Activated CD4-positive, alpha-beta T cell treated with anti-CD3 and anti-CD28 coated beads for 36 hours (primary cell): ENCODE measurements around the gene ROR1. TPM values are rescaled to one million over a fixed set of nuclear protein-coding genes. Genes with fewer than 3 reads are reported as not detected.

Experiments
- ATAC-seq: fragments of 200-7000 bp; cut with Tn5 transposase; one replicate; pipeline ENCODE4 v1.10.0; 2021; ENCODE audit warnings: mild to moderate bottlenecking, moderate library complexity
- CTCF ChIA-PET: fragments of 350-600 bp; sonication (Branson Sonifier 250); formaldehyde crosslinking; loops from one replicate; lab custom pipeline; 2021; ENCODE audit warnings: antibody characterized with exemption; lab: Charles Lee
- POLR2A ChIA-PET: fragments of 350-600 bp; sonication (Branson Sonifier 250); formaldehyde crosslinking; loops from one replicate; lab custom pipeline; 2021; ENCODE audit warnings: antibody characterized with exemption, inconsistent platforms; lab: Charles Lee
- DNase-seq: peaks from one replicate; pipeline ENCODE4 v3.0.0-alpha.2; 2020
- H3K27ac Mint-ChIP-seq: one replicate; pipeline ENCODE4 v1.8.0; 2021; ENCODE audit warnings: mixed read lengths
- H3K27me3 Mint-ChIP-seq: one replicate; pipeline ENCODE4 v1.8.0; 2021; ENCODE audit warnings: mixed read lengths
- H3K36me3 Mint-ChIP-seq: one replicate; pipeline ENCODE4 v1.8.0; 2021; ENCODE audit warnings: low read depth, mixed read lengths
- H3K4me1 Mint-ChIP-seq: one replicate; pipeline ENCODE4 v1.8.0; 2021; ENCODE audit warnings: mixed read lengths
- H3K4me3 Mint-ChIP-seq: one replicate; pipeline ENCODE4 v1.8.0; 2021; ENCODE audit warnings: mild to moderate bottlenecking, moderate library complexity, mixed read lengths
- H3K9me3 Mint-ChIP-seq: one replicate; pipeline ENCODE4 v1.8.0; 2021; ENCODE audit warnings: low read depth, mixed read lengths
- intact Hi-C, 2 experiments: fragments of 100-400 bp; cut with DNase I in 1 of 2; cut with micrococcal nuclease in 1 of 2; formaldehyde crosslinking; loops; one replicate each; pipeline versions ENCODE4 v1.14.2 to v1.15.1; 2022 to 2024; cut with DNase I, micrococcal nuclease
- total RNA-seq, 2 experiments: library from RNA; stranded (reverse); gene quantifications; one replicate each; pipeline ENCODE4 v1.2.3, GENCODE V29; 2021

ROR1 gene
- total RNA-seq, 2 experiments from 2014 or later = 0.21 TPM; not detected in 1

GRCh38 chr1:63743781-63744180, 30.0 kb upstream of the ROR1 start:
- H3K4me3 Mint-ChIP-seq = no peak overlapping the region
- H3K36me3 Mint-ChIP-seq = no peaks in the 10 kb centered on the region
- POLR2A ChIA-PET = no interaction called here
- no peak overlapping the region for H3K27ac Mint-ChIP-seq
- peaks cover 16% of the 10 kb centered on the region for H3K27me3 Mint-ChIP-seq
- ATAC-seq = no peak
- CTCF ChIA-PET = no interaction called here
- intact Hi-C loops = no loop called here
- H3K9me3 Mint-ChIP-seq = no peaks in the 10 kb centered on the region
- H3K4me1 Mint-ChIP-seq = peaks cover 16% of the 10 kb centered on the region
- no peak for DNase-seq

DNA sequence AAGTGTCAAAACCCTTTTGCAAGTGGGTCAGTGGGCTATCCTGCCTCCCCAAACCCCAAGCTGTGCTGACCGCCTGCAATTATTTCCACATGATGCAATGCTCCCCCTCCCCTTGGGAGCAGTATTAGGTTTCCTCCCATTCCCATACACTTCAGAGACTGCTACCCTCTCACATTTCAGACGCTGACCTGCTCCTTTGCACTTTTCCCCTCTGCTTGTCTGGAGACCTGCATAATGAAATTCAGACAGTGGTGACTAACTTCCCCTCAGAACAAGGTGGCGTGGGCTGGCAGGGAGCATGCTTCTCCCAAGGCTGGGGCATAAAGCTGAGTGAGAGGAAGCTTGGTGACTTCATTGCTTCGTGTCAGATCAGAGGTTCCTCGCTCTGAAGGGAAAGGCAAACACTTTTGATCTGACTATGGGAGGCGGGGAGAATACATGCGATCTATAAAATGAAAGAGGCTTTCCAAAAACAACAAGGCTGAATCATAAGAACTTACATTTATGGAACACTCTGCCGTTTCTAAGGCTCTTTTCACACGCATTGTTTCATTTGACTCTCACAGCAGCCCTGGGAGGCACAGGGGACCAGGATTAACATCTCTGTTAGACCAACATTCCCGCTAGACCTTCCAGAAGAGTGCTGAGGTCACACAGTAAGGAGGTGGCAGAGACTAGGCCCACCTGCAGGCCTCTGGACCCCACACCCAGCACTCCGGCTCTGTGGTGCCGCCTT, 27.5 kb upstream of the ROR1 start:
- peak; percentile 83 for DNase-seq
- POLR2A ChIA-PET = no interaction called here
- peaks cover 16% of the 10 kb centered on the region for H3K27me3 Mint-ChIP-seq
- intact Hi-C loops = no loop called here
- H3K4me3 Mint-ChIP-seq = no peak overlapping the region
- ATAC-seq = peak; percentile 99
- H3K9me3 Mint-ChIP-seq = no peaks in the 10 kb centered on the region
- H3K4me1 Mint-ChIP-seq = peaks cover 16% of the 10 kb centered on the region
- H3K36me3 Mint-ChIP-seq = no peaks in the 10 kb centered on the region
- peak overlapping the region; percentile 56 for H3K27ac Mint-ChIP-seq
- CTCF ChIA-PET = interaction anchor here (0.6 kb wide), 2 partner anchors 791 to 1329 kb away, joined by 3 read pairs; no protein-coding TSS in a partner anchor

GRCh38 chr1:63747445-63747844, 26.4 kb upstream of the ROR1 start:
- POLR2A ChIA-PET = no interaction called here
- intact Hi-C loops = no loop called here
- H3K27ac Mint-ChIP-seq = no peak overlapping the region
- no peak for ATAC-seq
- peaks cover 13% of the 10 kb centered on the region for H3K27me3 Mint-ChIP-seq
- H3K9me3 Mint-ChIP-seq = no peaks in the 10 kb centered on the region
- H3K36me3 Mint-ChIP-seq = no peaks in the 10 kb centered on the region
- no peak overlapping the region for H3K4me3 Mint-ChIP-seq
- CTCF ChIA-PET = interaction anchor here (0.7 kb wide), 1 partner anchor 19 kb away, joined by 3 read pairs; no protein-coding TSS in a partner anchor
- no peak for DNase-seq
- H3K4me1 Mint-ChIP-seq = peaks cover 14% of the 10 kb centered on the region

DNA sequence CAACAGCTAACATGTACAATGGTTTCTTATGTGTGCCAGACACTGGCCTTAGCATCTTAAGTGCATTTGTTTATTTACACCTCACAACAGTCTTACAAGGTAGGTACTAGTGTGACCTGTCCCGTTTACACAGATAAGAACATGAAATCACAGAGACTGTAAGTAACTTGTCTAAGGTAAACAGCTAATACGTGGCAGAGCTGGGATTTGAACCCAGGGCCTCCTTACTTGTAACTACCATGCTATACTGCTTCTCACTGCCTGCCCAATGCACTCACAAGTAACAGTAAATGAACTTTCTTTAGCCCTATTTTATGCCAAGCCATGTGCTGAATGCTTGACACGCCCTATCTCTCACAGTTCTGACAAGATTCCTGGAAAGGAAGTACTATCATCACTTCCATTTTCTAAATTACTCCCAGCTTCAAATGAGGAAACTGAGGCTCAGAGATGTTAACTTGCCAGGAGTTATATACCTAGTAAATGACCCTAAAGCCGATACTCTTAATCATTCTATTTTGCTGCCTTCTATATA, 25.7 kb upstream of the ROR1 start:
- CTCF ChIA-PET = interaction anchor here (0.9 kb wide), 1 partner anchor 25 kb away, joined by 3 read pairs; no protein-coding TSS in a partner anchor

DNA sequence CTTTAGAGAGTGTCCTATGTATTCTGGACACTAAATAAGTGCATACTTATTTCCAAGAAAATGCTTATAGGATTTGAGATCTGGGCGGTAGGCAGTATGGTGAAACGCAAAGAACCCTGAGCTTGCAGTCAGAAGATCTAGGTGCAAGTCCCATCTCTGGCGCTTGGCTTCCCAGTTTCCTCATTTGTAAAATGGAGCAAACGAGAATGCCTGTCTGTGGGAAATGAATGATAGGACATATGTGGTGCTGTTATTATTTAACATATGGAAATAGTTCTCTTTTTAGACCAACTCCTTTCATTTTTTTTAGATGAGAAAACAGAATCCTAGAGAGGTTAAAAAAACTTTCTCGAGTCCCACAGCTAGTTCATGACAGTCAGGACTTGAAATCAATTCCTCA, 25.2 kb upstream of the ROR1 start:
- DNase-seq = no peak
- CTCF ChIA-PET = interaction anchor here (0.6 to 0.9 kb wide), 3 partner anchors 24 to 965 kb away, joined by 3 read pairs; partner anchors contain the start of gene ATG4C
- Mint-ChIP-seq H3K27me3 (peaks cover 9% of the 10 kb centered on the region), H3K27ac (no peak overlapping the region), H3K4me1 (peaks cover 12% of the 10 kb centered on the region), H3K36me3 (no peaks in the 10 kb centered on the region), H3K9me3 (no peaks in the 10 kb centered on the region), H3K4me3 (no peak overlapping the region)
- intact Hi-C loops = no loop called here
- POLR2A ChIA-PET = interaction anchor here (0.7 kb wide), 1 partner anchor 912 kb away, joined by 3 read pairs; no protein-coding TSS in a partner anchor
- ATAC-seq = no peak

More for the DNA sequence above, 25.7 kb upstream of the ROR1 start:
- POLR2A ChIA-PET = interaction anchor here (0.7 kb wide), 1 partner anchor 912 kb away, joined by 3 read pairs; no protein-coding TSS in a partner anchor
- no peak overlapping the region for H3K4me3 Mint-ChIP-seq
- intact Hi-C loops = no loop called here
- no peak overlapping the region for H3K27ac Mint-ChIP-seq
- no peak for ATAC-seq
- H3K4me1 Mint-ChIP-seq = peaks cover 12% of the 10 kb centered on the region
- H3K36me3 Mint-ChIP-seq = no peaks in the 10 kb centered on the region
- peaks cover 10% of the 10 kb centered on the region for H3K27me3 Mint-ChIP-seq
- DNase-seq = no peak
- H3K9me3 Mint-ChIP-seq = no peaks in the 10 kb centered on the region

DNA sequence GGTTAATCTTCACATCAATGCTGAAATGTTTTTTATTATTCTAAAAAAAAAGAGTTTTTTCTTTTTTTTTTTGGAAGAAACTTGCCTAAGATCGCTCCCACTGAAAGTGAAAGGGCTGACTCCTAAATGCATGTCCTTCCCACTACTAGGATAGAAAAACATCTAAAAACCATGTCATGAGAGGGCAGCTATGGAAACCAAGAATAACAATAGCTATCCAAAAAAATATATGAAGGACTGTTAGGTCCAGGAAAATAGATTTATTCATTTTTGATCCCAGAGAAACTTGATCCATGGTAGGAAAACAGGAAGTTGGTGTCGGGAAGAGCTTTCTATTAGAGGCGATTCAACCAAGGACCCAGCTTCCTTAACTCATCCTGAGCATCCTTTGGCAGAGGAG, 23.1 kb upstream of the ROR1 start:
- H3K4me1 Mint-ChIP-seq = peaks cover 9% of the 10 kb centered on the region
- intact Hi-C loops = no loop called here
- CTCF ChIA-PET = no interaction called here
- DNase-seq (no peak), ATAC-seq (no peak)
- no peaks in the 10 kb centered on the region for H3K36me3 Mint-ChIP-seq
- no peak overlapping the region for H3K4me3 Mint-ChIP-seq
- peaks cover 7% of the 10 kb centered on the region for H3K27me3 Mint-ChIP-seq
- H3K27ac Mint-ChIP-seq = no peak overlapping the region
- POLR2A ChIA-PET = no interaction called here
- H3K9me3 Mint-ChIP-seq = no peaks in the 10 kb centered on the region

GRCh38 chr1:63752176-63752575, 21.6 kb upstream of the ROR1 start:
- CTCF ChIA-PET = no interaction called here
- ATAC-seq = no peak

DNA sequence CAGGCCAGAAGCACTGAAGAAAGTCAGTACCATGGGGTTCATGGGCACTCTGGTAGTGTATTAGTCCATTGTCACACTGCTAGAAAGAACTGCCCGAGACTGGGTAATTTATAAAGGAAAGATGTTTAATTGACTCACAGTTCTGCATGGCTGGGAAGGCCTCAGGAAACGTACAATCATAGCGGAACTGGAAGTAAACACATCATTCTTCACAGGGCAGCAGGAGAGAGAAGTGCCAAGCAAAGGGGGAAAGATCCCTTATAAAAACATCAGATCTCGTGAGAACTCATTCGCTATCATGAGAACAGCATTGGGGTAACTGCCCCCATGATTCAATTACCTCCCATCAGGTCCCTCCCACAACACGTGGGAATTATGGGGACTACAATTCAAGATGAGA, 20.2 kb upstream of the ROR1 start:
- H3K27ac Mint-ChIP-seq = no peak overlapping the region
- ChIA-PET POLR2A (no interaction called here), CTCF (no interaction called here)
- H3K9me3 Mint-ChIP-seq = no peaks in the 10 kb centered on the region
- DNase-seq = no peak
- no peaks in the 10 kb centered on the region for H3K4me1 Mint-ChIP-seq
- peaks cover 5% of the 10 kb centered on the region for H3K27me3 Mint-ChIP-seq
- no peak overlapping the region for H3K4me3 Mint-ChIP-seq
- ATAC-seq = no peak
- intact Hi-C loops = no loop called here
- H3K36me3 Mint-ChIP-seq = no peaks in the 10 kb centered on the region

More at GRCh38 chr1:63752176-63752575, 21.6 kb upstream of the ROR1 start:
- intact Hi-C loops = no loop called here
- H3K4me1 Mint-ChIP-seq = no peaks in the 10 kb centered on the region
- no peak overlapping the region for H3K4me3 Mint-ChIP-seq
- H3K9me3 Mint-ChIP-seq = no peaks in the 10 kb centered on the region
- POLR2A ChIA-PET = no interaction called here
- DNase-seq = no peak
- H3K27ac Mint-ChIP-seq = no peak overlapping the region
- peaks cover 5% of the 10 kb centered on the region for H3K27me3 Mint-ChIP-seq
- no peaks in the 10 kb centered on the region for H3K36me3 Mint-ChIP-seq

- ChIA-PET POLR2A (interaction anchor here (0.6 kb wide), 1 partner anchor 9 kb away, joined by 3 read pairs; no protein-coding TSS in a partner anchor), CTCF (interaction anchor here (1.3 kb wide), 1 partner anchor 65 kb away, joined by 8 read pairs; no protein-coding TSS in a partner anchor)
- Mint-ChIP-seq H3K27ac (no peak overlapping the region), H3K27me3 (peaks cover 2% of the 10 kb centered on the region), H3K9me3 (no peaks in the 10 kb centered on the region), H3K36me3 (no peaks in the 10 kb centered on the region), H3K4me1 (no peaks in the 10 kb centered on the region), H3K4me3 (no peak overlapping the region)
- DNase-seq (no peak), ATAC-seq (no peak)
- intact Hi-C loops = no loop called here
Observed at GRCh38 chr1:63756839-63757238, 17.0 kb upstream of the ROR1 start.

- no peak for ATAC-seq
- Mint-ChIP-seq H3K9me3 (no peaks in the 10 kb centered on the region), H3K4me1 (no peaks in the 10 kb centered on the region), H3K27me3 (peaks cover 2% of the 10 kb centered on the region), H3K36me3 (no peaks in the 10 kb centered on the region), H3K4me3 (no peak overlapping the region), H3K27ac (no peak overlapping the region)
- POLR2A ChIA-PET = no interaction called here
- intact Hi-C loops = no loop called here
- CTCF ChIA-PET = interaction anchor here (1.3 kb wide), 1 partner anchor 66 kb away, joined by 8 read pairs; no protein-coding TSS in a partner anchor
- no peak for DNase-seq
Observed at GRCh38 chr1:63757334-63757733, 16.5 kb upstream of the ROR1 start.

DNA sequence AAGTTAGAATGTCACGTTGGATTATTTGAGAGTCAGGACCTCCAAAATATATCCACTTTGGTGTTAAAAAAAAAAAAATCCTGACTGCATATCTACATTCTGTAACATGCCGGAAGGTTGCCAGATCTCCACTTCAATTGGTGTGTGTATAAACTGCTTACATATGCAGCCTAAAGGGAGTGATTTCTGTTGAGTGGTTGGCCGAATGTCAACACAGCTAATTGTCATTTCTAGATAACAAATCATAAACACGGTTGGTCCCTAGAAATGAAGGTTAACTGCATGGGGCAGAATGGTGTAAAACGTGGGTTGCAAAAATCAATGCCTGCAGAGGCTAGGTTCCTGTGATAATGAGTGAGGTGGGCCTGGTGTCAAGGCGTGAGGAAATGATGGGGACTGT, 15.0 kb upstream of the ROR1 start:
- H3K36me3 Mint-ChIP-seq = no peaks in the 10 kb centered on the region
- CTCF ChIA-PET = no interaction called here
- H3K4me1 Mint-ChIP-seq = no peaks in the 10 kb centered on the region
- H3K27ac Mint-ChIP-seq = no peak overlapping the region
- H3K27me3 Mint-ChIP-seq = peaks cover 2% of the 10 kb centered on the region
- no peak for ATAC-seq
- intact Hi-C loops = no loop called here
- POLR2A ChIA-PET = no interaction called here
- no peak for DNase-seq
- no peaks in the 10 kb centered on the region for H3K9me3 Mint-ChIP-seq
- H3K4me3 Mint-ChIP-seq = no peak overlapping the region
